ENCODE data around the gene HAGH.

Gene HAGH

DNA sequence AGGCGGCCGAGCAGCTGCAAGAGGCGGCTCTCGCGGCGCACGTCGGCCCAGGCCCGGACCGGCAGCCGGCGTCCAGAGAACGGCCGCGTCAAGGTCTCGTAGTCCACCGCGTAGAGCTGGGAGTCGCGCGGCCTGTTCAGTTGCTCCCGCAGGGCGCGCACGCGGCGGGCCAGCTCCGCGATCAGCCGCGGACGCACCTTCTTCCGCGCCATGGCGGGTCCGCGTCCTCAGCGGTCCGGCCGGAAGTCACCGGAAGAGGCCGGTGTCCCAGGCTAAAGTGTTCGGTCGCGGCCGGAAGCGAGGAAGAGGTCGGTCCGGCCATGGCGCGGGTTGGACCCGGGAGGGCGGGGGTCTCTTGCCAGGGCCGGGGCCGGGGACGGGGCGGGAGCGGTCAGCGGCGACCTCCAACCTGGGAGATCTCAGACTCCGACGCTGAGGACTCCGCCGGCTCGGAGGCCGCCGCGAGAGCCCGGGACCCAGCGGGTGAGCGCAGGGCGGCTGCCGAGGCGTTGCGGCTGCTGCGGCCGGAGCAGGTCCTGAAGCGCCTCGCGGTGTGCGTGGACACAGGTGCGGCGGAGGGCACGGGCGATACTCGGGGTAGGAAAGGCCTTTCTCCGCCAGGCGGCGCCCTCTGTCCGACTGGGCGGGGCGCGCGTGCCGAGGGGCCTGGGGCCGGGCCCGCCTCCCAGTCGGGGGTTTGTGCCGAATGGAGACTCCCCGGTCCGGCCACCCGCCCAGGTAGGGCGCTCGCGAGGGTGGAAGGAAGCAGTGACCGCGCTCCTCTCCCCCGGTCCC is 53.5 kb downstream of the HAGH start, which contains the start of gene MRPS34:
TSS of gene MRPS34 (minus strand) at position 227 of the 795 bp plus-strand sequence. CDS start at position 212, 15 bp downstream.
- peak; percentile 66 to 91 for DNase-seq

DNA sequence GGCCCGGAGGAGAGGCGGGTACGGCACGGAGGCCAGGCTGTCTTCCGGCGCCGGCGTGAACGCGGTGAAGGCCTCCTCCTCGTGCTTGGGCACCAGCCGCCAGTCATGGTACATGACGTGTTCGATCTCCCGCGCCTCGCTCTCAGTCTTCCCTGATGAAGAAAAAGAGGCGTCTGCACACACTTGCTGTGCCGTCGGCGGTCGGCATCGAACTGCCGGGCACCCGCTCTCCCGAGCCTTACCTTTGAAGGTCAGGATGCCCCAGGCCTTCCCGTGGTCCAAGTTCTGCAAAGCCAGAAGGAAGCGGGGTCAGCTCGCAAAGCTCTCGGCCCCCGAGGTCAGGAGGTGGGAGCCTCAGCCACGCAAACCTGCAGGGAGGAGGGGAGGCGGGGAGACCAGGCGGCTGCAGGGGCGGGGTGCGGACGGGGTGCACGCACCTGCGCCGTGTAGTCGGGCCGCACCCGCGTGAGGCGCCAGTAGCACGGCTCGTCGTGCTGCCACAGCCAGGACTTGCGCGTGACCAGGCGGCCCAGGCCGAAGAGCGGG is 54.2 kb downstream of the HAGH start, which contains the start of gene EME2:
TSS of gene EME2 (plus strand) at position 449 of the 546 bp plus-strand sequence. CDS start 418 bp downstream, outside the sequence.
- DNase-seq: no peak

DNA sequence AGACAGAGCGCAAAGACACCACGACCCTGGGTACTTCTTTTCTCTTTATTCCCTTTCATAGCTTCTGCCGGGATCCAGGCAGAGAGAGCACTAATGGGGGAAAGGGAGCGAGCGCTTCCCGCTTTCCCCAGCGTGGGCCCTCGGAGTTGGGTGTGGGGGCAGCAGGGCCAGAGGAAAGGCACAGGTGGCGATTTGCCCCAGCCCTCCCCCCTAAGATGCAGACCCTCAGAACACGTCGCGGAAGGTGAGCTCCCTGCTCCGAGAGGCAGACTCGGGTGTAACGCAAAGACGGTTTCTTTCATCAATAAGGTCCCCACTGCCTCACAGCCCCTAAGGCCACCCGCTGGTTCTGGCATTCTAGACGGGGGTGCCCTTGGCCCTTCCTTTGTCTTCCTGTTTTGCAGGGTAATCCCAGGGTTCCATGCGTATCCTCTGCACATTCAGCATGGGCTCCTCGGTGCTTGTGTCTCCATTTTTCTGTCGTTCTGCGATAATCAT is 54.7 kb downstream of the HAGH start:
- DNase-seq: no peak

DNA sequence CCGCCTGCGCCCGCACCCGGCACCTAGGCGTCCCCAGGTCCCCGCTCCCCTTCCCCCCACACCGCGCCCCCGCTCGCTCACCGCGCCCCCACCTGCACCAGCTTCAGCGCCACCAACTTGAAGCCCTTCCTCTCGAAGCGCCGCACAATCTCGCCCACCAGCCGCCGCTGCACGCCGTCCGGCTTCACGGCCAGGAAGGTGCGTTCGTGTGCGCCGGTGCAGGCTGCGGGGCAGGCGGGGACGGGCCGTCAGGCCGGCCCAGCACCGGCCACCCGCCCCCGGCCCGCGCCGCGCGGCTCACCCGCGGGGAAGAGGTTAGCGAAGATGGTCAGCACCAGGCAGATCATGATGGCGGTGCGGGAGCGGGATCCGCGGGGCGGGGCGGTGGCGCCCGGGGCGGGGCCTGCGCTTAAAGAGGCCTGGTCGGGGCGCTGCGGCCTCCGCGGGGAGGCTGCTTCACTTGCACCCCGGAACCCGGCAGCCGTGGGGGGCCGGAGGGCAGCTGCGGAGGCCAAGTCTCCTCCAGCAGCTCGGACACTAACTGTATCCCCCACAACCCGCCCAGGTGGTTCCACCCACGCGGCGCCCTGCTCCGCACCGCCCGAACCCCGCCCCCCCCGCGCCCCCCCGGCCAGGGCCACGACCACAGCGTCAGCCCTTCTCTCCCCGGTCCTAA is 55.3 kb downstream of the HAGH start, which contains the start of gene NME3:
TSS of gene NME3 (minus strand) at position 356 of the 676 bp plus-strand sequence. CDS start at position 347, 9 bp downstream.
- peak; percentile 49 to 75 for DNase-seq

DNA sequence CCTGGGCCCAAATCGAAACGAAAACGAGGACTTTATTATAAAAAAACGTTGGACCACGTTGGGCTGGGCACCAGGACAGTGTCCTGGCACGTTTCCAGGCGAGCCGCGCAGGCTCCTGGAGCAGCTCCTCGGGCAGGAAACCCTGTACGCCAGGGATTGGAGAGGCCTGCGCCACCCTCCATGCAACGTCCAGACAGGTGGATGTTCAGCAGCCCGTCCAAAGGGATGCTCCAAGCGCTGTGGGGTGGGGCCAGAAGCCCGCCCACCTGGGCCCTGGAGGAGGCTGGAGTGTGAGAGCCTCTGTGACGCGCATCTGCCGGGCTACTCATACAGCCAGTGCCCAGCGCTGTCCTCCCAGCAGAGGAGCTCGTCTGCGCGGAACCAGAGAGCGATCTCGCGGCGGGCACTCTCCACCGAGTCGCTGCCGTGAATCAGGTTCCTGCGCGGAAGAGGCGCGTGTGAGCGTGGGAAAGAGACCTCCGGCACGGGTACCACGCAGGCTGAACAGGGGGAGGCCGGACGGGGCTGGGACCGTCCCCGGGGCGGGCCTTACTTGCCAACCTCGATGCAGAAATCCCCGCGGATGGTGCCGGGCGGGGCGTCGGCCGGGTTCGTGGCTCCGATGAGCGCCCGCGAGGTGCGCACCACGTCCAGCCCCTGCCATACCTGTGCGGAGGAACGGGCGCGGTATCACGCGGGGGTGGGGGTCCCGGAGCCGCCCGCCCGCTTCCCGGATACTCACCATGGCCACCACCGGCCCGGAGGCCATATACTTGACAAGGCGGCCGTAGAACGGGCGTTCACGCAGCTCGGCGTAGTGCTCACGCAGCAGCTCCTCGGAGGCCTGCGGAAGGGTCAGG is 56.1 kb downstream of the HAGH start:
- DNase-seq: peak; percentile 88 to 95

DNA sequence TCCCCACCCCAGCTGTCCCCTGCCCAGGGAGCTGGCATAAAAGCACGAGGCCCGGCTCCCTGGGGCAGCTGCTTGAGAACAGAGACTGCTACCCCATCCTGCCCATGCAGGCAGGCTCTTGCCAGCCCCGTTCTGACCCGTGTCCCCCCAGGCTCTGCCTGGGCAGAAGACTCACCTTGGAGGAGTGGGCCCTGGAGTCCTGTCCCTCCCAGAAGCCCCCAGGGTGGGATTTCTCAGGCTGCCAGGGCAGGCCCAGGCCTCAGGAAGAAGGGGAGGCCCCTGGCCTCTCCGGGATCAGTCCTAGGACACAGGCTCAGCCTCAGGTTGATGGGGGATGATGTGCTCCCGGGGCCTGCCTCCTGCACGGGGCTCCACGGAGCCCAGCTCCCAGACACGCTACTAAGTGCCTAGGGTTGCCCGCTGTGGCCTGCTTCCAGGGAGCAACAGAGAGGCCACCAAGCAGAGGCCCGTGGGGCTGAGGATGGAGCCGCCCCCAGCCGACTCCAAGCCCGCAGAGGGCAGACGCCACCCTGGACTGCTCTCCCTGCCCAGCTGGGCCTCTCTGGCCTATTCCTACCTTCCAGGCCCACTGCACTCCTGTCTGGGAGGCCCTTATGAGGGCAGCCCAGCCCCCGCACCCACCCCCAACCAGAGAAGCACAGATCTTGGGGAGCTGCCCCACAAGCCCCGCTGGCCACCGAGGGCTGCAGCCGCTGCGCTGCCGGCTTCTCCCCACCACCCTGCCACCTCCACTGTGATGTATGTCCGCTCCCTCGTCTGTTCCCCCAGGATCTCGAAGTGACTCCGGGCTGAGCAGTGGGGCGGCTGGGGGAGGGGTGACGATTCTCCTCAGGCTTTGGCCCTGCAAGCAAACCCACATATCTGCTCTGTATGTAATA is 57.0 kb downstream of the HAGH start:
- DNase-seq: no peak

DNA sequence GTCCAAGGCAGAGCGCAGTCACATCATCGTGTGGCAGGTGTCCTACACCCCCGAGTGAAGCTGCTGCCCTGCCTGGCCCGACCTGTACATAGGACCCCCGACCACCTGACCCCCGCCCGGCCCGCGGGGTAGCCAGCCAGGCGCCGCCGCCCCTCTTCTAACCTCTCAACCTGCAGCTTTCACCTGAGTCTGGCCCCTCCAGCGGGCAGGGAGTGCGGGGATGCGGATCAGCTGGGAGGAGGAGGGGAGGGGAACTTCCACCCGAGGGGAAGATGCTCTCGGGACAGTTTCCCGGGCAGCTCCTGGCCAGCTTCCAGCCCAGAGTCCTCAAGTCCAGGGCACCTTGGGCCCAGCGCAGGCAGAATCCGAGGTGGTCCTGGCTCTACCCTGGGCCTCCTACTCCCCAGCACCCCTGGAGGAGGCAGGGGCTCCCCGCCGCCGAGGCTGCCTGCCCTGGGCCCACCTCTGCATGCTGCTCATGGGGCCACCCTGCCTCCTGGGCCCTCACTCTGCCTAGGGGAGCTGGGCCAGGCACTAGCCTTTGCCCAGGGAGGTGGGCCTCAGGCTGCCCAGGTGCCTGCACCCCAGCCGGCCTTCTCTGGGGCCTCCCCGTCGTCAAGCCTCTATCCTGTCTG is 57.7 kb downstream of the HAGH start:
- DNase-seq: no peak

DNA sequence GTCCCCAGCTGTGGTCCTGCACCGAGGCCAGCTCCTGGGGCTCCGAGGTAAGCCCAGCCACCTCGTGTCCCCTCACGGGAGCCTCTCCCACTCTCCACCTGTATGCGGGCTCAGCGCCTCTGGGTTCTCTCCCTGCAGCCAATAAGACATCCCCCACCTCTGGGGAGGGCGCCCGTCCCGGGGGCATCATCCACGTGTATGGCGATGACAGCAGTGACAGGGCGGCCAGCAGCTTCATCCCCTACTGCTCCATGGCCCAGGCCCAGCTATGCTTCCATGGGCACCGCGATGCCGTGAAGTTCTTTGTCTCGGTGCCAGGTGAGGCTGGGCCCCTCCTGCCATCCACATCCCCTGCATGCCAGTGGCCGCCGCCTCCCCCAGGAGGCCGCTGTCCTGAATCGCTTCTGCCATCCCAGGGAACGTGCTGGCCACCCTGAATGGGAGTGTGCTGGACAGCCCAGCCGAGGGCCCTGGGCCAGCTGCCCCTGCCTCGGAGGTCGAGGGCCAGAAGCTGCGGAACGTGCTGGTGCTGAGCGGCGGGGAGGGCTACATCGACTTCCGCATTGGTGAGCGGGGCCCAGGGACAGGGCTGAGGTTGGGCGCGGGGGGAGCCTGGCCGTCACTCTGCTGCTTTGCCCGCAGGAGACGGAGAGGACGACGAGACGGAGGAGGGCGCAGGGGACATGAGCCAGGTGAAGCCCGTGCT is 58.4 kb downstream of the HAGH start:
- DNase-seq: no peak

DNA sequence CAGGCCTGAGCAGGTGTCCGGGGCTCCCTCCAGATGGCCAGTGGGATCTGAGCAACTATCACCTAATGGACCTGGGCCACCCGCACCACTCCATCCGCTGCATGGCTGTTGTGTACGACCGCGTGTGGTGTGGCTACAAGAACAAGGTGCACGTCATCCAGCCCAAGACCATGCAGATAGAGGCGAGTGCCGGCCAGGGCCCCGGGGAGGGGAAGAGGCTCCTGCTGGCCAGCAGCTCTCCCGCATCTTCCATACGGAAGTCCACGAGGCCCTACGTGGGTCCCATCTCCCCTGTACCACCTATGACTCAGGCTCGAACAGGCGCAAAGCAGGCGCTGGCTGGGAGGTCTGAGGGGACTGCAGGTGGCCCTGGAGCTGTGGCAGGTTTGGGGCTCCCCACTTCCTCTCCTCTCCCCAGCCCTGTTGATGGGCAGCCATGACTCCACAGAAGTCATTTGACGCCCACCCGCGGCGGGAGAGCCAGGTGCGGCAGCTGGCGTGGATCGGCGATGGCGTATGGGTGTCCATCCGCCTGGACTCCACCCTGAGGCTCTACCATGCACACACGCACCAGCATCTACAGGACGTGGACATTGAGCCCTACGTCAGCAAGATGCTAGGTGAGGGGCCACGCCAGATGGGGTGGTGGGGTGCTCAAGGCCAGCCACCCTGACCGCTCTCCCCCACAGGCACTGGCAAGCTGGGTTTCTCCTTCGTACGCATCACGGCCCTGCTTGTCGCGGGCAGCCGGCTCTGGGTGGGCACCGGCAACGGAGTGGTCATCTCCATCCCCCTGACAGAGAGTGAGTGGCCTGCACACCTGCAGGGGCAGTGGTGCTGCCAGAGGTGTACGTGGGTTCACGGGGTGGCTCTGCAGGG is 59.3 kb downstream of the HAGH start:
- no peak for DNase-seq

DNA sequence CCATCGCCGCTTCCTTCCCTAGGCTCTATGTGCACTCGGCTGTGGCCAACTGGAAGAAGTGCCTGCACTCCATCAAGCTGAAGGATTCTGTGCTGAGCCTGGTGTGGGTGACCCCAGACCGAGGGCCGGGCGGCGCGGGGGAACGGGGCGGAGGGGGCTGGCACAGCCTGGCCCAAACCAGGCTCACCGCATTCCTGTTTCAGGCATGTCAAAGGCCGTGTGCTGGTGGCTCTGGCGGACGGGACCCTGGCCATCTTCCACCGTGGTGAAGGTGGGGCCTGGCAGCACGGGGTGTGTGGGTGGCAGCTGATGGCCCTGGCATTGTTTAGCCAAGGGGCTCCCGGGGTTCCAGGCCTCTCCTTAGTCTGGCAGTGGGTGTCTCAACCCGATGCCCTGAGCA is 59.9 kb downstream of the HAGH start:
- no peak for DNase-seq

DNA sequence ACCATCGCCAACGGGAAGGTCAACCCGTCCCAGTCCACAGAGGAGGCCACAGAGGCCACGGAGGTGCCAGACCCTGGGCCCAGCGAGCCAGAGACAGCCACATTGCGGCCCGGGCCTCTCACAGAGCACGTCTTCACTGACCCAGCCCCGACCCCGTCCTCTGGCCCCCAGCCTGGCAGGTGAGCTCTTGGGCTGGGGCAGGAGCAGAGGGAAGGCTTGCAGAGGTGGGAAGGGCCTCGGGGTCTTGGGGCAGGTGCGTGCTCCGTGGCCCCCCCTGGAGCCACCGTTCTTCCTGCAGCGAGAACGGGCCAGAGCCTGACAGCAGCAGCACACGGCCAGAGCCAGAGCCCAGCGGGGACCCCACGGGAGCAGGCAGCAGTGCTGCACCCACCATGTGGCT is 60.4 kb downstream of the HAGH start:
- DNase-seq: no peak

DNA sequence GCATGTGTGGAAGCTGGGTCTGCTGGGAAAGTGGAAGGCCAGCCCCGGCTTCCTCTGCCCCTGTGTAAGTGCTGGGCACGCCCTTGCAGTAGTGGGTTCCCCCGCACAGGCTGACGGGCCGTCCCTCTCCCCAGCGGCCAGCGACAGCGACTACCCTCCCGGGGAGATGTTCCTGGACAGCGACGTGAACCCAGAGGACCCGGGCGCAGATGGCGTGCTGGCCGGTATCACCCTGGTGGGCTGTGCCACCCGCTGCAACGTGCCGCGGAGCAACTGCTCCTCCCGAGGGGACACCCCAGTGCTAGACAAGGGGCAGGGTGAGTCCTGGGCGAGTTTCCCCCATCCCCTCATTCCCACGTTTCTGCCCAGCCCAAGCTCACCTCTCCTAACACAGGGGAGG is 60.8 kb downstream of the HAGH start:
- DNase-seq: no peak

DNA sequence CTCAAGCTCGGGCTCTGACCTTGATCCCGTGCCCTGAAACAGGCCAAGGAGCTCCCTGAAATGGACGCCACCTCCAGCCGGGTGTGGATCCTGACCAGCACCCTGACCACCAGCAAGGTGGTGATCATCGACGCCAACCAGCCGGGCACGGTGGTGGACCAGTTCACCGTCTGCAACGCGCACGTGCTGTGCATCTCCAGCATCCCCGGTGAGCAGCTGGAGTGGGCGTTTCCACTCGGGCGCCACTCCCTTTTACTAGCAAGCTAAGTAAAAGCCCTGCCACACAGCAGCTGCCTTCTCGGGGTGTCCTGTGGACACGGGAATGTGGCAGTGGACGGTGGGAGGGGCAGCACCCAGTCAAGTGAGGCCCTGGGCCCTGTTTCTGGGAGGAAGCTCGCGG is 61.7 kb downstream of the HAGH start:
- DNase-seq: no peak

DNA sequence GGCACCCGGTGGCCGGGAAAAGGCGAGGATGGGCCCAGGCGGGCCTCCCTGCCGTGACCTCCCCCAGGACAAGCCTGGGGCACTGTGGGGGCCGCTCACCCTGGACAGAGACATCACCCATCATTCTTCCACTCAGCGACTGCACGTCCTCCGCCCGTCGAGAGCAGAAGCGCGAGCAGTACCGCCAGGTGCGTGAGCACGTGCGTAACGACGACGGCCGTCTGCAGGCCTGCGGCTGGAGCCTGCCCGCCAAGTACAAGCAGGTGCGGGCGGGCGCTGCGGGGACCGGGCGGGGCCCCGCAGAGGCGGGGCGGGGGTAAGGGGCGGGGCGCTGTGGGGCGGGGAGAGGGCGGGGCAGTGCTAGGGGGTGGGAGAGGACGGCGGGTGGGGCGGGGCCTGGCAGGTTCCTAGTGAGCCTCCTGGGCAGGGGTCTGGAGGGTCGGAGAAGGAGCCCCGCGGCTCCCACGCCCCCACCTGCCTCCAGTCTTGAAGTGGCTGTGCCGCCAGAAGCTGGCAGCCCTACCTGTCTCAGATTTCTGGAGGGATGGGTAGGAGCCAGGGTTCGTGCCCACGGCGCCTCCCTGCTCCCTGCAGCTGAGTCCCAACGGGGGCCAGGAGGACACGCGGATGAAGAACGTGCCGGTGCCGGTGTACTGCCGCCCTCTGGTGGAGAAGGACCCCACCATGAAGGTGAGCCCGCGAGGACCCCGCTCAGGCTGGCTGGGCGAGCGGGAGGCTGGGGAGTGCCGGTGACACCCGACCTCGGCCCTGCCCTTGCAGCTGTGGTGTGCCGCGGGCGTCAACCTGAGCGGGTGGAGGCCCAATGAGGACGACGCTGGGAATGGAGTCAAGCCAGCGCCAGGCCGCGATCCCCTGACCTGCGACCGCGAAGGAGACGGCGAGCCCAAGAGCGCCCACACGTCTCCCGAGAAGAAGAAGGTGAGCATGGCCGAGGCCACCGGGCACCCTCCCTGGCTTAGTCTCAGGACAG is 62.8 kb downstream of the HAGH start:
- DNase-seq: no peak

DNA sequence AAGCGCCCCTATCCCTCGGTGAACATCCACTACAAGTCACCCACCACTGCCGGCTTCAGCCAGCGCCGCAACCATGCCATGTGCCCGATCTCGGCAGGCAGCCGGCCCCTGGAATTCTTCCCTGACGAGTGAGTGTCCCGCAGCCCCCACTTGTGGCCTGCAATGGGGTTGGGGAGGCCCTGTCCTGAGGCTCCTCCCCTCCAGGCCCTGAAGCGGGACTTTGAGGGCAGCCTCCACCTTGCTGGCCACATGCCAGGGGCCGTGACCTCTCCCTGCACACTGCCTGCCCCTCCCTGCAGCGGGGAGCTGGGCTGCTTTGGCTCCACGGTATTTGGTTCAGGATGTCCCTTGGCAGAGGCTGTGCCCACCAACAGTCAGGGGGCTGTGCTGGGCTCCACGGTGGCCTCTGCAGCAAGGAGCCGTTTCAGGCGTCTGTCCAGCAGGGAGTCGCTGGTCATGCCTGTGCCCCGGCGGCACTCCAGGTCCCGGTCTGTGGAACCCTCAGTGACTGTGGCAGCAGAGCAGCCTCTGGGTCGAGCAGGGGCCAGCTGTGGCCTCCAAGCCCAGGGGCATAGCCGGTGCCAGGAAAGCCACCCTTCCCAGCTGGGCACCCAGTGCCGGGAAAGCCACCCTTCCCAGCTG is 63.6 kb downstream of the HAGH start:
- no peak for DNase-seq

DNA sequence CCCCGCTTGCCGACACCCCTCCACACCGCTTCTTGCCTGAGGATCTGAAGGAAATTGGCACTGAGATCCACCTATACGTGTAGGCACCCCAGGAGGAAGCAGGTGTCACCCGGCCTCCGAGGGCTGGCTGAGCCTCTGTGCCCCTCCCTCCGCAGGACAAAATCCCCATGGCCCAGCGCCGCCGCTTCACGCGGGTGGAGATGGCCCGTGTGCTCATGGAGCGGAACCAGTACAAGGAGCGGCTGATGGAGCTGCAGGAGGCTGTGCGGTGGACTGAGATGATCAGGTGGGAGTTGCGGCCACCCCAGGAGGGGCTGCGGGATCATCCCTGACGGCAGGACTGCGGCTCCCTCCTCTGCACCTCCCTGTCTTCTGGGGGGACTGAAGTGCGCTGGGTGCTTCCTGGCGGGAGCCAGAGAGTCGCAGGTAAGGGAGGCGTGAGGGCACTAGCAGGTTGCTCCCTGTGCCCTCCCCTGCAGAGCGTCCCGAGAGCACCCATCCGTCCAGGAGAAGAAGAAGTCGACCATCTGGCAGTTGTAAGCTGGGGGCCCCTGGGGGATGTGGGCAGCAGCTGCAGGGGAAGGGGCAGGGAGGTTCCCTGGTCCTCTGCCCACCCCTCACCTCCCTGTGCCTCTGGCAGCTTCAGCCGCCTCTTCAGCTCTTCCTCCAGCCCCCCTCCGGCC is 64.3 kb downstream of the HAGH start:
- DNase-seq: no peak

DNA sequence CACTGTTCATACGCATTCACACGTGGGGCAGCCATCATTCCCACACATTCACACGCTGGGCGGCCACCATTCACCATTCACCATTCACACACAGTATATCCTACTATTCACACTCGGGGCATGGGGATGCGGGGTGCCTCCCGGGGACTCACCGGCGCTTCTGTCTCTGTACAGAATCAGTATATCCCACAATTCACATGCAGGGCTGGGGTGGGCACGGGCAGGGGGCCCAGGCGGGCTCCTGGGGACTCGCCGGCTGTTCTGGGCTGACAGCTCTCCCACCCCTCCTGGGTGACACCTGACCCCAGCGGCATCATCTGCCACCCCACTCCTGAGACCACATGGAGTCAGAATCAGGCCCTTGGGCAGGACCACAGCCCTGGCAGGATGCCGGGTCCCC is 64.9 kb downstream of the HAGH start:
- DNase-seq: no peak

Measured in NCI-H187 (cell line).